HG02870 (cell line): ENCODE results near the gene ETS1.
"Not testable (repeated sequence)": the region's sequence is repeated elsewhere in the genome, so short reads cannot be mapped to it uniquely, and the experiment has no call there.

Source experiments
- ATAC-seq: cut with Tn5 transposase; IDR thresholded peaks from one replicate; pipeline ENCODE4 v1.9.1; 2021; ENCODE audit warnings: mild to moderate bottlenecking, moderate library complexity; ENCODE audit not compliant: unreplicated experiment

The ETS1 gene

DNA sequence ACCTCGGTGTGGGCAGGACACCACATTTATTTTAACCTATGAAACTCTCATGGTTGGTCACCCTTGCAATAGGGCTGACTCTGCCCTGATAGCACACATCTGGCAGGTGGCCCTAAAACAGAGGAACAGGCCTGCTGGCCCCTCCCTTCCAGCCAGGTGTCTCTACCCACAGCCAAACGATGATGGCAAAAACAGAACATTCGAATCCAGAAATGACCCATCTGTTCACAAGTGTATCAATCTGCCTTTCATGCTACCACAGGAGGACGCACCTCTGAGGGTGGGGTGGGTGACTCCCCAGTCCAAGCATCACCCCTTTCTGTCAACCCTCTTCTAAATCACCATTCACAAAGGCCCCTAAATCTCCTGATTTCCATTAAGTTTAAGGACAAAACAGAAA, 118.1 kb downstream of the ETS1 start:
- peak; percentile 40 for ATAC-seq

DNA sequence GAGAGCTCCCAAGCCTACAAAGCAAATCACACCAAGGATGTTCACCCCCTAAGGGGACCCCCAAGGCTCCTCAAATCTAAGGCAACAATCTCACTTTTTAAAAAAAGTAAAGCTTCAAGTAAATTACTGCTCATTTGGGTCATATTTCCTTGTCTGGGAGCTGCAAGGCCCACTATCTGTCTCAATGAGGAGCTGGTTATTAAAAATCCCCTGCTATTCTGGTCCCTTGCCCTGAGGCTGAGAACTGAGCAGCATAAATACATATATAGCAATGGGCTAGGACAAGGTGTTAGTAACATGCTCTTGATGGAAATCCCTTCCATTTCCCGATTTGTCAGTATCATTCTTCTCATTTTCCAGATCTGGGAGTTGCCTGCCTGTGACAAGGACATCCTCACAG, 119.2 kb downstream of the ETS1 start:
- no peak for ATAC-seq

DNA sequence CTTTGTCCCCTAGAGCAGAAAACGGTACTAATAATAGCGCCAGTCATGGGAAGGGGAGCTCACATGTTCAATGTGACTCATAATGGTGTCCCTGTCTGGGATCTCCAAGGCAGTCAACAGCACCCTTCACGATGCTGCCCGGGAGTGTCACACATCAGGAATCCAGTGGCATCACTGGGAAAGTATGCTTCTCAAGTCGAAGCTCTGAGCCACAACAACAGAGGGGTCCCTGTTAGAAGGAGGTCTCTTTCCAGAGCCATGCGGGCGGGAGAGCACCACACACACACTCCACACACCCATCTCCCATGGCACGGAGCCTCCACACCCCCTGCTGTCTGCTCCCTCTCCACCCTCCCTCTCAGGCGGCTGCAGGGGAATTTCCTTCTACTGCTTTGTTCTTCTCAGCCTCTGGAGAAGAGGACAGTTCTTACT, 119.7 kb downstream of the ETS1 start:
- no peak for ATAC-seq

DNA sequence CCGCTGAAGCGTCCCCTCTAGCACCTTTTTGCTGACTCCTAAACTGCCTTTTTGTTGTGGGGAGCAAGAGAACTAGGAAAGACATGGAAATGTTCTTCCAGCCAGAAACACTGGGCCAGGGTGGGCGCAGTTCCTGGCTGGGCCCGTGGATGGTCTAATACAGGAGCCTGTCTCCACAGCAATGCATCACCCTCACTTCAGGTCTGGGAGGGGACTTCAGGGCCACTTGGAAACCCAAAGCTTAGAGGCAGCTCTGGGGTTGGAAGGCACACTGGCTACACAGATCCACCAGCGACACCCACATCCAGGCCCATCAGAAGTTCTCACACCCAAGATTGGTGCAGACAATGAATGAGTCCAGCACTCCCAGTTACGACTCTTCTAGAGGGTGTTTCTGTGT, 120.3 kb downstream of the ETS1 start:
- no peak for ATAC-seq

DNA sequence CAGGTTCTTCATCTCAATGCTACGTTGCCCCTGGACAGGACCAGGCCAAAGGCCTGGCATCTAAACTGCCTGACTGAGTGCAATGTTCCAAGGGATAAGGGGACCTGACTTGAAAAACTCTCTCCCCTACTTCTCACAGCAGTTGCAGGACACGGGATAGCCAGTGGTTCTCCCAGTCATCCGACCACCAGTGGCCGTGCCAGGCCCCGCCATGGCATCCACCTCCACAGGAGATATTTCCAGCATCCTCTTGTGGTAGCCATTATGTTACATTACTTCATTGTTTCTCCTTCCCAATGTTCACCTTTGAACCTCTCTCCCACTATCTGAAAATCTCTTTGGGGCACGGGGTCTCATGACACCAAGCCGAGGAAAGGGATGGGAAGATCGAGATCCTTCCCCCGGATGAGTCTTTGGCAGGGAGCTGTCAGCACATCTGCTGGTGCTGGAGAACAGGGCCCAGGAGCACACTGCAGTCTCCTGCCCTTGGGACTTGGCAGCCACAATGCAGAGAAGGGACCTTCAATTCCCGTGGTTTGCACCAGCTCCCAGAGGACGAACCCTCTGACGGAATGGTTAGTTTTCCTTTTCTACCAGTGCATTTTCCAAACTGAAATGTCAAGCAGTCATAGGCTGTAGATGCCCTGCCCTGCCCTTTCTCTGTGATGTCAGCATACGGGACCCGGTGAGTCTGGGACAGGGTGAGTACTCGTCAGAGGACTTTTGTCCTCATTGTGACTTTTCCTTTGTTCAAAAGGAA, 121.2 kb downstream of the ETS1 start:
- no peak for ATAC-seq

DNA sequence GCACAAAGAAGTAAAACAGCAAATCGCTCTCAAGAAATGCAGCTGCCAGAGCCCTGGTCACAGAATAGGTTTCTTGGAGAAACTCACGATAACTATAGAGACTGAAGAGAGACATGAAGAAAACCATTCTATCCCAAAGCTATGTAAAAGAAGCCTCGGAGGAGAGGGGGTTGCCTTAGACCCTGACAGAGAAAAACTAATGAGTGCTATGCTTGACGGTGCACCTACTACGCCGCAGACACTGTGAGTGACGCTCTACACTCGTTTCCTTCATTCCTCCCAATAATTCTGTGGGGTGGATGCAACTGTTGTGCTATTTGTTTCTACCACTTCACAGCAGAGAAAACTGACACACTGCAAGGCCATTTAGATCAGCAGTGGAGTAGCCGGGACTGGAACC, 121.8 kb downstream of the ETS1 start:
- no peak for ATAC-seq

DNA sequence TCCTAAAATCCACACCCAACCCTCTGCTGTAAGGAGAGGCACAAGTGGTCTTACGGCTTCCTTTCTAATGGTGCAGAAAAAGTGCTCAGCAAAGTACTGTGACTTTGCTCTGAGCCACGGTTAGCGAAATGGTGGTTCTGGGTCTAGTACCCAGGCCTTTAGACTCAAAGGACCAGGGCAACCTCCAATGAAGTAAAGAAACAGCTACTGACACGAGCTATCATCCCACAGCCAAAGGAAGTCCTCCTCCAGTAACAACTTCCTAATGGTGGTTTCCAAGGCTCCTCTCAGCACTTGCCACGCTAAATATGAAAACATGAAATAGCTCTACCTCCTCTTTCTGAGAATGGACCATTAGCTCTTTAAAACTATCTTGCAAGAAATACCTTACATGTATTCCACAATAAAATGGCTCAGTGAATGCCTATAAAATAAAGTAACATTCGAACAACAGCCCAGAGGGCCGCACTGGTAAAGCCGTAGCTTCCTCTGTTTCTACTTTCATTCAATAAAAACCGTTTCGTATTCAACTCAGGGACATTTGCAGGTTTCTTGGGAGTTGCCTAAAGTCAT, 122.4 kb downstream of the ETS1 start:
- ATAC-seq, result no peak

DNA sequence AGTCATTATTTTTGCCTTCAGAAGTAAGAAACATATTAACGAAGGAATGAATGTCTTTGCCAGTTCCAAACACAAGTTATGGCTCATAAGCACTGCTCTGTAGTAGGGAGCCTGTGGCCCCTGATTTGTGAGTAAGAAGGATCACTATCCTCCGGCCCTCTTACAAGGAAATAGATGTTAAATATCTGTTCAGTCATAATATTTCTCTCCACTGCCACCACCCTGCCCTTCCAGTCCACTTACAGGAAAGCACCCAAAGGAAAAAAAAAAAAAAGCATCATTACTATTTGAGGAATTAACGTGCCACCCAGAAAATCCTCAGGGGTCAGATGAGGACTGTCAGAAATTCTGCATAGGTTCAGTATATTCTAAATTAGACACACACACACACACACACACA, 123.4 kb downstream of the ETS1 start:
- ATAC-seq, result no peak

DNA sequence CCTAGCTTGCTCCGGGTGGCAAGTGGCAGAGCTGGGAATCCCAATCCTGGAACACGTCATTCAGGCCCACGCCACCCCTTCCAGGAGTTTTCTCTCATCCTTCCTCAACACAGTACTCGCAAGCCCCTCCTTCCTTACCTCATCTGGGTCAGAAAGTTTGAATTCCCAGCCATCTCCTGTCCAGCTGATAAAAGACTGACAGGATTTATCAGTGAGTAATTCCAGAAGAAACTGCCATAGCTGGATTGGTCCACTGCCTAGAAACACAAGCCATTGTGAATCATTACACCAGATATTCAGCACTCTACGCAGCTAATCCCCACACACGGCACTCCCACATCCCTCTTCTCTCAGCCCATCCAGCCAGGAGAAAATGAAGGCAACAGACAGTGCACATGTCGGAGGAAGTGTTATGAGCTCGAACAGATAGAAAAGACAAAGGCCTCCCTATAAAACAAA, 124.0 kb downstream of the ETS1 start:
- ATAC-seq, result no peak

DNA sequence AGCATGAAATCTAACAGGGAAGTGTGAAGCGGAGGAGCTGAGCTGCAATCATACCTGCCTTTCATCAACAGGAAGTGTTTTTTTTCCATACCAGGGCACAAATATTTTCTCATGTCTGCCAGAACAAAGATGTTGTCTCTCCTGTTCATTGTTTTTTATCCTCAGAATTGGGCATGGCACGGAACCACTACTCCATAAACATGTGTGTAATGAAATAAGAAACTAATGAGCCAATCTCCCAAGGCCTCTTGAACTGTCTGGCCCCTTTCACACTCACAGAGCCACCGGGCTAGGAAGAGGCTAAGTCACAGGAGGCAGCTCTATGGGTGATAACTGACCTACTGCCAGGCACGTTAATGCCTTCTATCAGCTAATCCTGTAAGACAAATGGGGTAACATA, 124.4 kb downstream of the ETS1 start:
- no peak for ATAC-seq

DNA sequence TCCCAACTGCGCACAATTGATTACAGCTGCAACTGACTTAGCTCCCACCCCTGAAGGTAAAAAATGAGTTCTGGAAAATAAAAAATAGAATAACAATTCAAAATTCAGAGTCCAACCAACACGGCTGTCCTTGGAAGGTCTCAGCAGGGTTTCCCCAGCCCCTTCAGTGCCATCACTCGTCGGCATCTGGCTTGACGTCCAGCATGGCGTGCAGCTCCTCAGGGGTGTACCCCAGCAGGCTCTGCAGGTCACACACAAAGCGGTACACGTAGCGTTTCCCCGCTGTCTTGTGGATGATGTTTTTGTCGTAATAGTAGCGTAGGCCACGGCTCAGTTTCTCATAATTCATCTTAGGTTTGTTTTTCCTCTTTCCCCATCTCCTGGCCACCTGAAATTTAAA, 125.2 kb downstream of the ETS1 start:
- no peak for ATAC-seq

DNA sequence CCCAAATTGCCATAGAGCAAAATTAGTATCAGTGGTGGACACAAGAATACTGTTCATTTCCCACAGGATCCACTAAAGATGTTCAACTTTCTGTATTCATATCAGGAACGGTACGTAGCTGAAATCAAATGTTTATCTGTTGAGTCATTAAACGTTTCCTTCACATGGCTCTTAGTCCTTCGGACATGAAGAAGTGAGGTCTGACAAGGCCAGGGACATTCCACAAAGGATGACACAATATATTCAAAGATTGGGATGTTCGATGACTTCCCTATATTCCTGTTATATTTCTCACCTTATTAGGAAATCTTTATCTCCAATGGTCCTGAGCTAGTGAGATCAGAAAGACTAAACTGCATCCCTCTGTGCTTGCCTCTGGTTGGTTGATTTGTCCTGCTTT, 129.0 kb downstream of the ETS1 start:
- no peak for ATAC-seq

DNA sequence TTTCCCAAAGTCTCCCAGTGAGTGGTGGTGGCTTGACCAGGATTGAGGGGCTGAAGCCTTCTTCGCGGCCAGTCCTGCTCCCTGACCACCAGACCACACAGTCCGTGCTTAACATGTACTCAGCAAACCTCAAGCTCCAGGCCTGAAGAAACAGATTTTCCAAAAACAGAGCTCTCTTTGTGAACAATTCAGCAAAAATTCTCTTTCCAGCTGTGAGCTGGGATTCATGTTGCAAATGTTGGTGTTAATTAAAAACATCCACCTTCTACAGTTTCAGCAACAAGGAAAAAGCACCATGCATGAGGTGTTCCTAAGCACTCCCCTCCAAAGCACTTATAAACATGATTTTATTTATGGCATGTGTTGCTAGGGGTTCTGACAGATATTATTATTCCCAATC, 129.5 kb downstream of the ETS1 start:
- ATAC-seq, result no peak

DNA sequence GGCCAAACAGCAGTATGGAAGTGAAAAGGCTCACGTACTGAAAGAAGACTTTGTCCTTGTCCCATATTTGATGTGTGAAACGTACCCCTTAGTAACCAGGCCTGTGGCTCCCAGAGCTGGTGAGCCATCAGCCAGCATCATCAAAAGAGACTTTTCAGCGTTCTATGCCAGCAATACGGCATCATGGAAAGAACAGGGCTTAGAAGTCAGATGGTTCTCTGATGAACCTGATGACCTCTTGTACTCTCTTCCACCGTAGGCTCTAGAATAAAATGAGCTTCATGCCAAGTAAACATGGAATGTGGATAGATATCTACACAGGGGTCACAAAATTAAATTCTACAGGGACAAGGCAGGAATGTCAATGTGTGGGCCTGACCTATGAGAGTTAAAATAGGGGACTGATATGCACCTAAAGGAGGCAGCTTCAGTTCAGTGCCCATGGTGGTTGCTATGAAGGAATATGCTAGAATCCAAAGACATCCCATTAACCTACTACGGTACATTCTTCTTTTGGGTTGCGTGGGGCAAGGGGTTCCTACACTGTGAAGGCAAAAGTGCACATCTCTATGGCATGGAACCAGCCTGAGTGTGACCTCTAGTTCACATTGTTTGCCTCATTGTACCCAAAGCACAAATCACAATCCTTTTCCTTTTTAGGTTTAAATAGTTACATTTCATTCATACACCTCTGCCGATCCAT, 130.6 kb downstream of the ETS1 start:
- no peak for ATAC-seq

DNA sequence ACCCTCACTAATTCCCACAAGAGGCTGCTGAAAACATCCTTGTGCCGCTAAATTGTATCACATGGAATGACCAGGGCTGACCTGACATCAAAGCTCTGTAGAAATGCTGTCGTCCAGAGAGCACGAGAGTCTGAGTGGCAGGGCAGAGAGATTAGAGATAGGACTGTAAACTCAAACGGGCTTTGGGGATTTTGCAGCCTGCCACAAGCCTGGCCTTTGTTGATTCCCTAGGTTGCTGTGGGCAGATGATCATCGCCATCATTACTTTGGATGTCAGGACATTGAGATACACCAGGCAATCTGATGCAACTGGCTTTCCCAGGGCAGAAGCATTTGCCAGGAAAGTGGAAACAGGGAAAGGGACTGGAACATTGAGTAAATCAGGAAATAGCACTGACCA, 131.6 kb downstream of the ETS1 start:
- no peak for ATAC-seq

DNA sequence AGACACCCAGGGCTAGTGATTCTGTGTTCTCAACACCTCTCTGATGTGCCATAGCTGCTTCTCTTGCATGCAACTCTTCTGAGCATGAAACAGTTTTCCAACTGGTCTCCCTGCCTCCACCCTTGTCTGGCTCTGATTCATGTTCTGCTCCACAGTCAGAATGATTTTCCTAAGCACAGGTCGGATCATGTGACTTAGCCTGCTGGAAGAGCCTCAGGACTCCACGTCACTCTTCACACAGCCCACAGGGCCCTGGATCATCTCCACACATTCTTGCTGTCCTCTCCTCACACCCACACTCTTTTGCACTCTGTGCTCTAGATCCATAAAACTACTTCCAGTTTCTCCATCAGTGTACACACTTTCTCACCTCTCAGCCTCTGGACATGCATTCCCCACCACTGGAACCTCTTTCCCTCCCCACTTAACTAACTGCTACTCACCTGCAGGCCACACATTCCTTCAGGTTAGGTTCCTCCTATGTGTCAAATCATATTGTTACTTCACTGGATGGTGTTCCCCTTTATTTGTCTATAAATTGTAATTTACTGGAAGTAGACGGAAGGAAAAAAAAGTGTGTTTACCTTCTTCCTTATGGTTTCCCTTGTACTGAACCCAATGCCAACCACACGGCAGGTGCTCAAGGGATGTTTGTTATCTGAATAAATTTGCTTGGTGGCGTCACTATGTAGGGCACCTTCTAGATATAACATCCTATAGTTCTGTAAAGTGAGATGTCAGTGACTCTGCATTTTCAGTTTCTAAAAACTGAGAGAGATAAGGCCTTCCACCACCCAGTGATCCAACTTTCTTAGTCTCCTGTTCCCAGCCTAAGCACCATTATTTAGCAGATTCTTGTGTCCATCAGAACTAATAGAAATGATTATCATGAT, 133.7 kb downstream of the ETS1 start:
- ATAC-seq, result no peak

DNA sequence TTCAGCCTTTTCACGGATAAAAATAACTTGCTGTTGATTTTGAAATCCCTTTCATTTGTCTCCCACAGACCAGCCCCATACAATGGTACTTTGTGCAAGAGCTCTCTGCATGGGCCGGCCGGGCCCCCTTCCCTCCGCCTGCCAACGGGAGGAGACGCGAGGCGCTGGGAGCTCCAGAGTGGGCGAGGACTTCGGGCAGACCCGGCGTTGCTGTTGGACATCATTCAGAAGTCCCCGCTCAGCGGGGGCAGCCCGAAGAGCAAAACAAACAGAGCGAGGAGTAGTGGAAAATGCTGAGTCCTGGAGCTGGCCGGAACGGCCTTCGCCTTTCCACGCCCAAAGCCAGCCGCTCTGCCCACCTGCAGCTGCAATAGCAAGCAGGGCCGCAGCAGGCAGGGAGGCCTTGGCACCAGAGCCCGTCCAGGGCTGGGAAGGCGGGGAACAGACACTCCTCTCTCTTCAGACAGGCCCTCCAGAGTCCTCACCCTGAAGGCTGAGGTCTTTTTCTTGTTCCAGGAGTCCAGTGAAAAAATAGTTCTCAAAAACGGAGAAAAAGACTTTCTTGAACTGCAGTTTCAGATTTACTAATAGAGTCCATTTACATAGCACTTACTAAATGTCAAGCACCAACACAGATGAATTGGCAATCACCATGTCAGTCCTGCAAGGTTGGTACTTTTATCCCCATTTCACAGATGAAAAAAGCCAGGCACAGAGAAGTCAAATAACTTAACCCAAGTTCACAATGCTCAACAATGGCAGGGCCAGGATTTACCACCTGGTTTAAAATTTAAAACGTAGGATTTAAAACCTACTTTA, 135.5 kb downstream of the ETS1 start:
- ATAC-seq, result no peak

DNA sequence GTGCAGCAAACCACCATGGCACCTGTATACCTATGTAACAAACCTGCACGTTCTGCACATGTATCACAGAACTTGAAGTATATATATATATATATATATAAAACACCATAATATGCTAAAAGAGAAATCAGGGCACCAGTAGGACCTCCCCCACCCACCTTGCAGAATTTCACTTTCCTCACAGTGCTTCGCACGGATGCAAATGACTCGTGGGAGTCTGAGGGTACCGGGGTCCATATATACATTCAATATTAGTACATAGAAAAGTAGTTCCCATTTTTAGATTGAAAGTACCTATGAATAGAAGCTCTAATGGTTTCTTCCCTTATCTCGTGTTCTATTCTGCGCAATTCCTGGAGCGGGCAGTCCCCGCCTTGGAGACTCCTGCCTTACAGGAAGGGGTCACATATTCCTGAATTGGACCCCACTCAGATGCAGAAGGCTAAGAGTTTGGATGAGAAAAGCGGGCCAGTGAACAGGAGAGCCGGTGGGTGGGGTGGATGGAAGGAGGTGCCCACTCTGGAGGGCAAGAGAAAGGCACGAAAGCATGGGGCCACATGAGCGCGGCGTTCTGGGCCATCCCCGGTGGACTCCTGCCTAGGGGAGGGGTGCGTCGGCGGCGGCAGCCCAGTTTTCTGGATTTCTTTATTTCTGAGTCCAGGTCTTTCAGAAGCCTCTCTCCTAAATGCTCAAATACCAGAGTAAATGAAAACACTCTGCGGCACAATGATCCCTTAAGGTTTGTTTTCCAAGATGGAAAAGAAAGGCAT, 136.3 kb downstream of the ETS1 start:
- ATAC-seq, result no peak

DNA sequence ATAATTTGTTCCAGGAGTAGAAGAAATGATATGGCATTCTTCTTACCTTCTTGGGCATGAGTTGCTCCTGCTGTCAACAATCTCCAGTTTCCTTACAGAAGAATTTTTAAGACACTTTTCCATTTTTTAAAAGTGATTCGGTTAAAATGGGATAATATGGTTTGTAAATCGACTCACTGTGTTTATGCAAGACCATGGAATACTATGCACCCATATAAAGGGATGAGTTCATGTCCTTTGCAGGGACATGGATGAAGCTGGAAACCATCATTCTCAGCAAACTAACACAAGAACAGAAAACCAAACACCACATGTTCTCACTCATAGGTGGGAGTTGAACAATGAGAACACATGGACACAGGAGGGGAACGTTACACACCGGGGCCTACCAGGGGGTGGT, 136.9 kb downstream of the ETS1 start:
- ATAC-seq, result not testable (repeated sequence)
